Mucosa of descending colon (tissue), 3 donors: ENCODE results near the gene ISOC1. TPM values are rescaled to one million over a fixed set of nuclear protein-coding genes. Genes with fewer than 3 reads are reported as not detected.

ENCODE experiments used
- ATAC-seq: fragments of 200-7000 bp; cut with Tn5 transposase; one replicate; pipeline ENCODE4 v1.9.1; 2020; ENCODE audit warnings: mild to moderate bottlenecking, moderate library complexity
- DNase-seq, 3 donors: peaks; one replicate each; pipeline ENCODE4 v3.0.0-alpha.2; 2020
- H3K36me3 ChIP-seq: fragments of 200-600 bp; one replicate; pipeline ENCODE4 v1.8.0; 2021; ENCODE audit warnings: low read depth, mild to moderate bottlenecking
- H3K4me1 ChIP-seq: fragments of 200-600 bp; one replicate; pipeline ENCODE4 v1.8.0; 2021; ENCODE audit warnings: low read depth, mild to moderate bottlenecking
- H3K4me3 ChIP-seq: fragments of 200-600 bp; one replicate; pipeline ENCODE4 v1.8.0; 2021; ENCODE audit warnings: mild to moderate bottlenecking
- H3K9me3 ChIP-seq: fragments of 200-600 bp; one replicate; pipeline ENCODE4 v1.8.0; 2021; ENCODE audit warnings: mild to moderate bottlenecking
- intact Hi-C, 2 donors: fragments of 100-400 bp; cut with DNase I in 1 of 2; cut with micrococcal nuclease in 1 of 2; formaldehyde crosslinking; loops; one replicate each; pipeline versions ENCODE4 v1.11.0 to v1.11.1; 2022; cut with DNase I, micrococcal nuclease
- total RNA-seq, 3 donors: library from RNA; stranded (reverse); fragmentation: NEBNext Ultra II Directional in 2 of 3; extraction: Animal tissue kit (Norgen Biotek cat#: 25700) in 2 of 3; gene quantifications; one replicate each; pipeline versions ENCODE4 v1.2.1 to v1.2.4, GENCODE V29; 2021 to 2023
- TF ChIP-seq, protein P1 (sequence below): fragments of 200-600 bp; IDR thresholded peaks from one replicate; pipeline ENCODE4 v1.8.0; 2022; ENCODE audit warnings: antibody characterized with exemption, mild to moderate bottlenecking
- donor health status: DM: no; HTN: no; CAD: no; lungs with moderate emphysema.
- donor health status: DM: no; HTN: no; CAD: no.
- donor health status: DM: no; HTN: yes; CAD: no.

Gene ISOC1
- total RNA-seq, 3 donors from 2014 or later, result 21.3 to 22.9 (median 21.3) TPM

GRCh38 chr5:129079496-129079895 is 15.1 kb upstream of the ISOC1 start:
- H3K36me3 ChIP-seq, result no peaks in the 10 kb centered on the region
- no peak overlapping the region for H3K4me3 ChIP-seq
- ATAC-seq (no peak), DNase-seq (no peak)
- intact Hi-C loops, result no loop called here
- TF ChIP-seq, protein P1, sequence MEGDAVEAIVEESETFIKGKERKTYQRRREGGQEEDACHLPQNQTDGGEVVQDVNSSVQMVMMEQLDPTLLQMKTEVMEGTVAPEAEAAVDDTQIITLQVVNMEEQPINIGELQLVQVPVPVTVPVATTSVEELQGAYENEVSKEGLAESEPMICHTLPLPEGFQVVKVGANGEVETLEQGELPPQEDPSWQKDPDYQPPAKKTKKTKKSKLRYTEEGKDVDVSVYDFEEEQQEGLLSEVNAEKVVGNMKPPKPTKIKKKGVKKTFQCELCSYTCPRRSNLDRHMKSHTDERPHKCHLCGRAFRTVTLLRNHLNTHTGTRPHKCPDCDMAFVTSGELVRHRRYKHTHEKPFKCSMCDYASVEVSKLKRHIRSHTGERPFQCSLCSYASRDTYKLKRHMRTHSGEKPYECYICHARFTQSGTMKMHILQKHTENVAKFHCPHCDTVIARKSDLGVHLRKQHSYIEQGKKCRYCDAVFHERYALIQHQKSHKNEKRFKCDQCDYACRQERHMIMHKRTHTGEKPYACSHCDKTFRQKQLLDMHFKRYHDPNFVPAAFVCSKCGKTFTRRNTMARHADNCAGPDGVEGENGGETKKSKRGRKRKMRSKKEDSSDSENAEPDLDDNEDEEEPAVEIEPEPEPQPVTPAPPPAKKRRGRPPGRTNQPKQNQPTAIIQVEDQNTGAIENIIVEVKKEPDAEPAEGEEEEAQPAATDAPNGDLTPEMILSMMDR, result no peak
- no peaks in the 10 kb centered on the region for H3K4me1 ChIP-seq
- no peaks in the 10 kb centered on the region for H3K9me3 ChIP-seq

GRCh38 chr5:129080766-129081165 is 13.8 kb upstream of the ISOC1 start:
- Histone ChIP-seq H3K36me3 (no peaks in the 10 kb centered on the region), H3K9me3 (no peaks in the 10 kb centered on the region), H3K4me1 (no peaks in the 10 kb centered on the region), H3K4me3 (no peak overlapping the region)
- DNase-seq, result no peak
- ATAC-seq, result no peak
- TF ChIP-seq, protein P1, result no peak
- intact Hi-C loops, result no loop called here

GRCh38 chr5:129082225-129083136 is 12.1 kb upstream of the ISOC1 start:
- TF ChIP-seq, protein P1, result no peak
- H3K36me3 ChIP-seq, result no peaks in the 10 kb centered on the region
- no peaks in the 10 kb centered on the region for H3K9me3 ChIP-seq
- intact Hi-C loops, result no loop called here
- ATAC-seq (no peak), DNase-seq (no peak)
- no peaks in the 10 kb centered on the region for H3K4me1 ChIP-seq
- H3K4me3 ChIP-seq, result no peak overlapping the region

- TF ChIP-seq, protein P1, result no peak
- DNase-seq, result peak; percentile 77 to 87 (median 85)
- H3K4me3 ChIP-seq, result peak overlapping the region; percentile 79
- H3K9me3 ChIP-seq, result no peaks in the 10 kb centered on the region
- peak; percentile 72 for ATAC-seq
- intact Hi-C loops, result no loop called here
- H3K36me3 ChIP-seq, result no peaks in the 10 kb centered on the region
- peaks cover 5% of the 10 kb centered on the region for H3K4me1 ChIP-seq
Measured at GRCh38 chr5:129094924-129095899, 663 bp downstream of the ISOC1 start.

GRCh38 chr5:129096382-129096991 is 1.9 kb downstream of the ISOC1 start:
- DNase-seq, result peak in 1 of 3 donors; percentile 6
- H3K4me1 ChIP-seq, result peaks cover 5% of the 10 kb centered on the region
- no peaks in the 10 kb centered on the region for H3K9me3 ChIP-seq
- no peak overlapping the region for H3K4me3 ChIP-seq
- intact Hi-C loops, result no loop called here
- no peaks in the 10 kb centered on the region for H3K36me3 ChIP-seq
- TF ChIP-seq, protein P1, result no peak
- ATAC-seq, result no peak
